Hepatocyte (in vitro differentiated cells): ENCODE data around the gene SLC9A3. TPM values are rescaled to one million over a fixed set of nuclear protein-coding genes. Genes with fewer than 3 reads are reported as not detected.
A peak's percentile ranks its signal among the peaks of the same experiment; 100 is the strongest.

Experiments used
- DNase-seq: peaks from one replicate; pipeline ENCODE4 v3.0.0-alpha.2; 2016; ENCODE audit warnings: low spot score
- H2AFZ ChIP-seq: fragments of 200-600 bp; sonication (generic); 2 replicates; pipeline ENCODE4 v1.6.0; 2016; ENCODE audit warnings: antibody characterized with exemption, mild to moderate bottlenecking
- H3K27ac ChIP-seq: fragments of 200-600 bp; sonication (generic); 2 replicates; pipeline ENCODE4 v1.5.1; 2016; ENCODE audit warnings: mild to moderate bottlenecking
- H3K27me3 ChIP-seq: fragments of 200-600 bp; sonication (generic); 2 replicates; pipeline ENCODE4 v1.6.1; 2016
- H3K36me3 ChIP-seq: fragments of 200-600 bp; sonication (generic); replicated peaks from 2 replicates; pipeline ENCODE4 v1.5.1; 2016; ENCODE audit warnings: low read depth; ENCODE audit not compliant: insufficient read depth
- H3K4me1 ChIP-seq: fragments of 200-600 bp; sonication (generic); 2 replicates; pipeline ENCODE4 v1.5.1; 2016; ENCODE audit warnings: mild to moderate bottlenecking, moderate library complexity; ENCODE audit not compliant: insufficient read depth
- H3K4me2 ChIP-seq: fragments of 200-600 bp; sonication (generic); 2 replicates; pipeline ENCODE4 v1.6.0; 2016
- H3K4me3 ChIP-seq: fragments of 200-600 bp; sonication (generic); 2 replicates; pipeline ENCODE4 v1.5.1; 2016; ENCODE audit warnings: mild to moderate bottlenecking
- H3K79me2 ChIP-seq: fragments of 200-600 bp; sonication (generic); 2 replicates; pipeline ENCODE4 v1.6.0; 2017; ENCODE audit warnings: mild to moderate bottlenecking
- H3K9me2 ChIP-seq: fragments of 200-600 bp; sonication (generic); replicated peaks from 2 replicates; pipeline ENCODE4 v1.6.0; 2017; ENCODE audit warnings: mild to moderate bottlenecking; ENCODE audit not compliant: insufficient read depth
- H3K9me3 ChIP-seq: fragments of 200-600 bp; sonication (generic); 2 replicates; pipeline ENCODE4 v1.5.1; 2016; ENCODE audit warnings: low read depth, mild to moderate bottlenecking
- H4K20me1 ChIP-seq: fragments of 200-600 bp; sonication (generic); 2 replicates; pipeline ENCODE4 v1.6.0; 2016; ENCODE audit warnings: mild to moderate bottlenecking; ENCODE audit not compliant: insufficient read depth, poor library complexity, severe bottlenecking
- CTCF ChIP-seq: fragments of 200-600 bp; sonication (generic); IDR thresholded peaks from 2 replicates; pipeline ENCODE4 v1.5.1; 2016; ENCODE audit warnings: antibody characterized with exemption, mild to moderate bottlenecking; ENCODE audit not compliant: poor library complexity
- EZH2 ChIP-seq: fragments of 200-600 bp; sonication (generic); IDR thresholded peaks from 2 replicates; pipeline ENCODE4 v1.6.1; 2016; ENCODE audit warnings: antibody characterized with exemption, mild to moderate bottlenecking, borderline replicate concordance
- EZH2phosphoT487 ChIP-seq: fragments of 200-600 bp; sonication (generic); IDR thresholded peaks from one replicate; pipeline ENCODE4 v1.6.1; 2018; ENCODE audit warnings: antibody characterized with exemption, mild to moderate bottlenecking, low read depth, moderate library complexity; ENCODE audit not compliant: unreplicated experiment, severe bottlenecking
- WGBS: methylation state at CpG from one replicate; pipeline ENCODE4 v1.1.6; 2016; ENCODE audit warnings: low lambda C conversion rate; ENCODE audit errors: missing lambda C conversion rate; 5-methylcytosine and 5-hydroxymethylcytosine counted together
- polyA plus RNA-seq: library from polyadenylated mRNA; unstranded; fragments of >200 nt; fragmentation: Nextera tagmentation; extraction: Ambion mirVana; gene quantifications from 2 replicates; pipeline ENCODE4 v1.2.1, GENCODE V29; 2016
- total RNA-seq: library from RNA; depleted of rRNA; stranded (reverse); fragments of >200 nt; gene quantifications from 2 replicates; pipeline ENCODE4 v1.2.3, GENCODE V29; 2014

Gene SLC9A3
- total and polyA plus RNA-seq, 2 experiments from 2014 or later: 4.8 to 7.4 TPM

- Histone ChIP-seq H3K4me3 (no peak overlapping the region), H3K9me3 (no peaks in the 10 kb centered on the region), H3K36me3 (no peaks in the 10 kb centered on the region), H4K20me1 (no peaks in the 10 kb centered on the region), H2AFZ (no peak overlapping the region), H3K27ac (no peak overlapping the region), H3K27me3 (no peaks in the 10 kb centered on the region), H3K4me2 (no peak overlapping the region), H3K79me2 (peaks cover 18% of the 10 kb centered on the region), H3K9me2 (no peaks in the 10 kb centered on the region), H3K4me1 (peaks cover 7% of the 10 kb centered on the region)
- DNase-seq: no peak
- TF ChIP-seq CTCF (no peak), EZH2phosphoT487 (no peak), EZH2 (no peak)
- WGBS: 91% methylated on average over 14 of the region's 14 CpGs
Observed at GRCh38 chr5:438481-438981, 85.7 kb downstream of the SLC9A3 start.

GRCh38 chr5:437281-437771 lies 86.9 kb downstream of the SLC9A3 start:
- peaks cover 7% of the 10 kb centered on the region for H3K4me1 ChIP-seq
- no peak overlapping the region for H2AFZ ChIP-seq
- H3K4me2 ChIP-seq: no peak overlapping the region
- H3K79me2 ChIP-seq: peaks cover 8% of the 10 kb centered on the region
- no peak for TF ChIP-seq EZH2phosphoT487
- no peak for TF ChIP-seq CTCF
- no peak for TF ChIP-seq EZH2
- no peaks in the 10 kb centered on the region for H3K27me3 ChIP-seq
- 57% methylated on average over 18 of the region's 18 CpGs for WGBS
- no peaks in the 10 kb centered on the region for H3K9me3 ChIP-seq
- H3K4me3 ChIP-seq: no peak overlapping the region
- DNase-seq: no peak
- H3K36me3 ChIP-seq: no peaks in the 10 kb centered on the region
- no peaks in the 10 kb centered on the region for H3K9me2 ChIP-seq
- H4K20me1 ChIP-seq: no peaks in the 10 kb centered on the region
- peak overlapping the region; percentile 17 for H3K27ac ChIP-seq

DNA sequence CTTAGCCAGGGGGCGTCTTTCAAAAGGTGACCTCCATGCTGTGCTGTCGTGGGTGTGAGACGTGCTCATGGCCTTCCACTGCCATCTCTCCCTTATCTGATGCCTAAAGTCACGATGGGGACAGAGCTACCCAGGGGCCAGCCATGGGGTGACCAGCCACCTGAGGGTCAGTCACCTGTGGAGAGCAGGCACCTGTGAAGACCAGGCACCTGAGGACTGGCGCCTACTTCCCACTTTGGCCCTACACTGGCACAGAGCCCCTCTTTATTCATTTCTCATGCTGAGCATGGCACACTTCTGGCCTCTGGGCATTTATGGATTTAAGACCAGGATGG lies 87.6 kb downstream of the SLC9A3 start:
- Histone ChIP-seq H3K79me2 (peaks cover under 1% of the 10 kb centered on the region), H2AFZ (no peak overlapping the region), H3K4me1 (peaks cover 2% of the 10 kb centered on the region), H3K4me3 (no peak overlapping the region), H3K9me3 (no peaks in the 10 kb centered on the region), H3K9me2 (no peaks in the 10 kb centered on the region), H3K4me2 (no peak overlapping the region), H4K20me1 (no peaks in the 10 kb centered on the region), H3K27me3 (no peaks in the 10 kb centered on the region), H3K36me3 (no peaks in the 10 kb centered on the region), H3K27ac (no peak overlapping the region)
- 77% methylated on average over 5 of the region's 5 CpGs for WGBS
- no peak for TF ChIP-seq EZH2phosphoT487
- no peak for TF ChIP-seq EZH2
- TF ChIP-seq CTCF: no peak
- DNase-seq: no peak
